Right lobe of liver (tissue), 4 donors: ENCODE data around the gene AKT3.

Experiments used
- CTCF ChIP-seq, 4 donors: fragments of 200-600 bp in 3 of 4; fragments of 450-650 bp in 1 of 4; IDR thresholded peaks; one replicate each; pipeline versions ENCODE4 v1.5.1 to v1.8.0; 2016 to 2022; ENCODE audit warnings: antibody characterized with exemption in 4 of 4, mild to moderate bottlenecking in 2 of 4
- POLR2A ChIP-seq: fragments of 450-650 bp; IDR thresholded peaks from one replicate; pipeline ENCODE4 v1.6.1; 2017; ENCODE audit warnings: antibody characterized with exemption, mild to moderate bottlenecking
- donor health status: DM: no; HTN: no; CAD: no.
- donor health status: DM: no; HTN: no; CAD: no.
- donor health status: DM: no; HTN: yes; CAD: no.

GRCh38 chr1:243706563-243706962, 143.5 kb downstream of the AKT3 start:
- TF ChIP-seq POLR2A (no peak), CTCF (IDR thresholded peaks at IDR 0.05) (no peak)
